GM21367 (cell line): ENCODE results near the gene RTN4RL2.

Source experiments
- ATAC-seq: cut with Tn5 transposase; IDR thresholded peaks from one replicate; pipeline ENCODE4 v1.9.1; 2021; ENCODE audit not compliant: unreplicated experiment

The RTN4RL2 gene

GRCh38 chr11:57523419-57523818, 63.1 kb downstream of the RTN4RL2 start:
- ATAC-seq: no peak
